ENCODE results near the gene MAML2.

The MAML2 gene

DNA sequence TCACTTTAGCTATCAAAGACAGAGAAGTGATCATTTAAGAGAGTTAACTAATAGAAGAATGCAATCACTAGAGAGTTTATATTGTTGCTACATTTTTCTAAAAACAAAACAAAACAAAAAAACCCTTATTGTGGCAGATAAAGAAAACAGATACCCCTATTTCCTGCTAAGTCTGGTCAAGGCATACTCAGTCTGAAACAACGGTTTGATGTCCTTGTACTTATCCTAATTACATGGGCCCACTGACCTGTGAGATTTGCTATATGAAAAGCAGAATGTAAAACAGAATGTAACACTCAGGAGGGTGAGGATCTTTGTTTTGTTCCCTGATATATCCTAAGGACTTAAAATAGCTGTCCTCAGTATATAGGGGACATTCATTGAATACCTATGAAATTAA is 24.6 kb downstream of the MAML2 start:
- no peak for DNase-seq (ENCODE audit: low spot score)

DNA sequence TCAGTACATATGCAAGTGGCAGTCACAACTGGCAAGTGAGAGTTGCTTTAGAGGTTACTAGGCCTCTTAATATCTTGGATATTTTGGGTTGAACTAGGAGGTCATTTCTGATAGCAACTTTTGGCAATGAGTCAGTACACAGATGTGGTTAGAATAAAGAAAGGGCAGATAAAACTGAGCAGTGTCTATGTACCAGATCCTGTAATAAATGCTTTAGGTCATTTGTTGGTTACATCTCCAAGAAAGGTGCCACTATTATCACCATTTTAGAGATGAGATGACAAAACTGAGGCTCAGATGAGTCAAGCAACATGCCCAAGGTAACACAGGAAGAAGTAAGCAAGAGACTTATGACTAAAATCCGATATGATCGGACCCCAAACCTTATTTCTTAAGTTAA is 25.0 kb downstream of the MAML2 start:
- no peak for DNase-seq (ENCODE audit: low spot score)

DNA sequence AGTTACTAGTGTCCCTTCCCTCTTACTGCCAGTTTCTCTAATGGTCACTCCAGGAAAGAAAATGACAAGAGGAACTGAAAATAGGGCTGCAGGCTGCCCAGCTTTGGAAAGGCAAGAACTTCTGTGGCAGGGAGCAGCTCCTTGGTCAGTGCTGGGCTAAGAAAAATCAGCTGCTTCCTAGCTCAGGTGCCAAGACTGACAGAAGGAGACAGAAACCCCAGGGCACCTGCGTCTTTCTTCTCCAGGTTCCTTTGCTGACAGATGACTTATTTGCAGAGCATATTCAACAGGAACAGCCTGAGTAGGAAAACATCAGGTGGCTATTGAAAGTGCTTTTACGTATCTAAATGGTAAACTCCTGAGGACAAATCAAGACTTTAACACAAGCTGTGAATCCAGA is 25.4 kb downstream of the MAML2 start:
- DNase-seq (ENCODE audit: low spot score): no peak

DNA sequence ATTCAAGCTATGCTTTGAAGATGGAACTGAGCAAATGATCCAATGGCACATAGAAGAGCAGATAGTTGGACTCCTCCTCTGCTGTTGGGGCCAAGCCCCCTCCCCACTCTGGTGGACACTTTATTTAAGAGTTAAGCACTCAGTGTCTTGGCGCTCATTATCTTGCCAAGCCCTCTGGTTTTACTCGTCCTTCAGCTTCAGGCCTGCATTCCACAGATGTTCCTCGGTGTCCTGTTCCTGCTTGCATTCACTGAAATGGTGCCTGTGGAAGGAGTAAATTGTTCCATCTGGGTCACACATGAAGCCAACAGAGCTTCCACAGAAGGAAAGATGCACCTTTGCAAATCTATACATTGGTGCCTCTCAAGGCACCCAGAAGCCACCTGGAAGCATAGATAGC is 26.1 kb downstream of the MAML2 start:
- no peak for DNase-seq (ENCODE audit: low spot score)

DNA sequence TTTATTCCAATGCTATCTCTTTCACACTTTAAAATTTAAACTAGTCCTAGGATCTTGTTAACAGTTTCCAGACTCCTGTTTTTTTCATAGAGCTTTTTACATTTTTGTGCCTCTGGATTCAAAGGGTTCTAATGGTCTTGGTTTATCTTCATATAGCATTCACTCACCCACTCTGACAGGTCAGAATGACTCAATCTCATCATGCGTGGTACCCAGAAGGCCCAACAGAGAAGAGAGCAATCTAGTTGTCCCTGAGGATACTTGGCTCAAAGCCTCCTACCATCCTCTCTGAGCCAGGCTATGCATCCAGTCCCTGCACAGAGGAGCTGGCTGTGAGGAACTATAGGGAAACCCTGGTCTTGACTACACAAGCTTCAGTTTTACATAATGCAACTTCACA is 27.5 kb downstream of the MAML2 start:
- no peak for DNase-seq (ENCODE audit: low spot score)

DNA sequence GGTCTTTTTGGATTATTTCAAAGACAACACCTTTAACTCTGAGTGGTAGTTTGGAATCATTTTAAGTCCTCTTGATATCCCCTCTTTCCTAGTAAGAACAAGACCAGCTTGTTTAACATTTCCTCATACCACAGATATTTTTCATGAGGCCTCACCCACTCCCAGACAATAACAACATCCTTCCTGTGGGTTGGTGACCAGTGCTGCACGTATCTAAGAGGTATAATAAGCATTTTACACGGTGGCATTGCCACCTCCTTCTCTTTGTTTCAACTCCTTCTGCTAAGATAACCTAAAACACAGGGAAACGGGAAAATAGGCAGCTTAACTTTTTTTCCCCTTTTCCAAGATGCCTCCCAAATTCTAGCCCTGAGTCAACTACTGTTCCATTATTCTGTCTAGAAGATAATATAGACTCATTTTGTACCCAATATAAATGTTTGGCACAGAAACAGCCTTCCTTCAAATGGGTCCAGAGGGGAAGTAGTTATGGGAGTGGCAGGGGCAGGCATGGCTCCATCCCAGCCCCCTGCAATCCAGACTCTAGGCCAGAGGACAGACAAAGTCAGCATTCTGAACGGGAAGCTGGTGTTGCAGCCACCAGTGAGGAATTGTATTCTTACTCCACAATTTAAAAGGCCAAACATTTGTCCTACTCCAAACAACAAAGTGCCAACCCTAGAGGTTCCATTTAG is 28.5 kb downstream of the MAML2 start:
- no peak for DNase-seq (ENCODE audit: low spot score)

DNA sequence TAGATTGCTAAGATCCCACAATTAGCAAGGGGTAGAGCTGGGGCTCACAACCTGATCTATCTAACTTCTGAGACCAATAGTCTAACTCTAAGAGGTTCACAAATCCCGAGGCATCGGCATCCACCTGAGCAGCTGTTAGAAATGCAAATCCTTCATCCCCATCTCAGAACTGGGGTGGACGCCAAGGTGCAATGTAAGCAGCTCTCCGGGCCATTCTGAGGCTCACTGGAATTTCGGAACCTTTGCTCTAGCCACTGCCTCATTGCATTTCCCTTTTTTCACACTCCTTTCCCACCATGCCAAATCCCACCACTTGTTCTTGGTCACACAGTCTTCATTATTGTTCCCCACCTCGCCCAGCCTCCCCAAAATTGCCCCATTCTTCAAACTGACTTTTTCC is 29.8 kb downstream of the MAML2 start:
- no peak for DNase-seq (ENCODE audit: low spot score)

DNA sequence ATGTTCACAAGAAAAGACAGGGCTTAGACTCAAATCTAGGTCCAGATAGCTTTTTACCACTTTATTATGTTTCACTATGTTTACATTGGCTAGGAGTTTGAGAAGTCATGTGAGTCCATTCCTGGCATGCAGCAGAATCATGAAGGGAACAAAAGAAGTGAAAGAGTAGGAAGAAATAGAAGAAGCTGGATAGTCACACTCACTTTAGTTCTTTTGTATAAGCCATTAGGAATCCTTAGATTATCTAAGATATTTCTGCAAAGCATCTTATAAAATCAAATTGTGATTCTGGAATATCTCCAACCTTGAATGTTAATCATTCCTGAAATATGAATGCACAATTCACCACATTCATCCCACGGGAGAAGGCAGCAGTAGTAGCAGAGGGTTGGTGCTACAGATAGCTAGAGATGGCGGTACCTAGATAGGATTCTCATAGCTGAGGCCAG is 31.9 kb downstream of the MAML2 start:
- DNase-seq (ENCODE audit: low spot score): no peak

DNA sequence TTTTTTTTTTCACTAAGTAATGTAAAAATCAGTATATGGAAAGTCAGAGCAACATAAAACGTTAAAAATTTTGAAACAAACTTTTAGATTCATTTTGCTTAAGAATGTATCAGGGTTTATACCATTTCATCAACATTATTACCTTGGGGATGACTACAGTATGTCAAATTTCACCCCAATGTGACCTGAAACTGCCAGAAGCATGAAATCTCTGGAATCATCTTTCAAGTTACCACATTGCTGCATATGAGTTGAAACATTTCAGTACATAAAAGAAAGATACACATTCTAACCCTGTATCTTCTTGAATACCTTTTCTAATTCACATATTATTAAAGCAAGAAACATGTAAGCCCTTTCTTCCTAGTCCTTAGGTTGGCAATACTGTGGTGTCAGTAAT is 32.8 kb downstream of the MAML2 start:
- DNase-seq (ENCODE audit: low spot score): no peak

DNA sequence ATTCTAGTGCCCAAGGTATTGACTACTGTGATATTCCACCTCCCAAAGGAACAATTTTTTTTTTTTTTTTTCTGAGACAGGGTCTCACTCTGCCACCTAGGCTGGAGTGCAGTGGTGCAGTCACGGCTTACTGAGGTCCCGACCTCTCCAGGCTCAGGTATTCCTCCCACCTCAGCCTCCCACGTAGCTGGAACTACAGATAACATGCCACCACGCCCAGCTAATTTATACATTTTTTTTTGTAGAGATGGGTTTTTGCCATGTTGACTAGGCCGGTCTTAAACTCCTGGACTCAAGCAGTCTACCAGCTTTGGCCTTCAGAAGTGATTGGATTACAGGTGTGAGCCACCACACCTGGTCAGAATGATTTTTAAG is 33.4 kb downstream of the MAML2 start:
- no peak for DNase-seq (ENCODE audit: low spot score)

DNA sequence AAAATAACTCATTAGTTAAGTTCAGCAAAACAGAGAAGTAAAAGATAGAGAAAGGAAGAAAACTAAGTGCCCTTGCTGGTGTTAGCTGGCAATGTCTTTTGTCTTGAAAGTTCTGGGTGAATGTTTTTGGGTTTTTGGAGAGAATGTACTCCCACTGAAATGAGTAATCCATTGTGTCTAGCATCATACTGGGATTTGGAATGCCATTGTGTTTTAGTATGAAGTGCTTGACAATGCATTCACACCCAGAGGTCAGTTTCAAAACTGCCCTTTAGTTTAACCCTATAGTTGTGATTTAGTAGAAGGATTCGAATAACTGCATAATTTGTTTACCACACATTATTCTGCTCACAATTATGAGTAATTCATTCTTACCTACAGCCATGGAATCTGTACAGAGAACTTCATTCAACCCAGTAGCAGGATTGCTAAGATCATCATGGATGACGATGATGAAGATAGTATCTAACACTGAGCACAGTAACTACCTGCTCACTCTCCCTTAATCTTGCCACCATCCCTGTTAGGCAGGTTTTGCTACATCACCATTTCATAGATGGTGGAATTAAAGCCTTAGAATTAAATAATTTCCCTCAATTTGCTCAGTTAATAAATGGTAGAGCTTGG is 33.9 kb downstream of the MAML2 start:
- no peak for DNase-seq (ENCODE audit: low spot score)

DNA sequence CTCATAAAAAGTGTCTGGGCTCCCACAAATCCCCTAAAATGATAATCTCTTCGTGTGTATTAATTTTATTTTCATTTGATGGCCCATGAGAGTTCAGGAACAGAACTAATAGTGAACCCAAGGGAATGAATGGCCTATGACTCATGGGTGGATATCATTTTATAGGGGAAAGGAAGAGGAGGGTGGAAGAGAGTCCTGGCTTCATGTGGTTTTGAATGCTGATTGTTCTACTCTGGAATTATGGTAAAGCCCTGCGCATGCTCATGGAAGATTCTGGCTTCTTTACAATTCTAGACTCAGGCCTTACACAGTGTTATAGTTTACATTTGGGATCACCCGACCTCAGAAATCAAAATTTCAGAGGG is 35.2 kb downstream of the MAML2 start:
- DNase-seq (ENCODE audit: low spot score): no peak

DNA sequence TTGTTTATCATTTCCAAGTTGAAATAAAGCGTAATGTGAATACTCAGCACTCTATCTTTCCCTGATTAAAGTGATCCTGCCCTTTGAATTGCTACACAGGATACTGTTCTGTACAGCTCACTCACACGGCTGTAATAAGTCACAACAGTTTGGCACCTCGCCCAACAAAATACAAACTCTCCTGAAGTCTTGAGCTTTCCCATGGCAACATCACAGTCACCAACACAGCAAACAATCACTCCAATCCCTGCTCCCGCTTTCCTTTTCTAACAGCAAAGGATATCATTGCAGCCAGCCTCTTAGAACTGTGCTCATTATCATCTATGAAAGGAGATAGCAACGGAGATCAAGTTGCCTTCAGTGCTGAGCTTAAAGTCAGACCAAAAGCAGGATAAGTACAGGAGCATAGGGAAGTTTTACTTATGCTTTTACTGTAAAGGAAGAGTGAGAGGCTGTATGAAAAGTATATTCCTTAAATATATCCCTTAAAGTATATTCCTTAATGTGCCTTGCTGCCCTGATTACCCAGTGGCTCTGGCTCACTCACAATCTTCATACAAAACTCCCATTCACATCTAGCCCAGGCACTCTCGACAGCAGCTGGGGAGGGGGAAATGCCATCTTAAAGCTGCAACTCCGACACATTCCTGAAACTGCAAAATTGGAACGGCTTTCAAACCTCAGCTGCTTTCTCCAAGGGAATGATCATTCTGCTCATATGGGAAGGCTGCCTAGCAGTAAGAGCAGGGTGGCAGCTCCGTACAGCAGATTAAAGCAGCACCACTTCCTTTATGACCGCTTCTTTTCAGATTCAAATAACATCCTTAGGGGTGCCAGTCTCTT is 35.8 kb downstream of the MAML2 start:
- DNase-seq (ENCODE audit: low spot score): peak; percentile 36

DNA sequence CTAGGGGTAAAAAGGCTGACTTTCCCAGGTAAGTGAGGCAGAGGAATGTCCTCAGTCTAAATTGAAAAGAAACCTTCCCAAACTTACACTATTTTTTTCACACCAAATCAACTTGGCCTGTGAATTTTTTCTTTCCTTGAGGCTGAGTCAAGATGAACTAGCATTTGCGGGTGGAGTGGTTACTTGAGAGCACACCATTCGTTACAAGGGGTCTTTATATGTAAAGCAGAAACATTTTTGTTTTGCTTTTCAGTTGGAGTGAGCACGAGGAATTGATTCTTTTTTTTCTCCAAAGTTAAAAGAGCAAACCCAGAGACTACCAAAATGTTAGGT is 36.4 kb downstream of the MAML2 start:
- DNase-seq (ENCODE audit: low spot score): no peak

DNA sequence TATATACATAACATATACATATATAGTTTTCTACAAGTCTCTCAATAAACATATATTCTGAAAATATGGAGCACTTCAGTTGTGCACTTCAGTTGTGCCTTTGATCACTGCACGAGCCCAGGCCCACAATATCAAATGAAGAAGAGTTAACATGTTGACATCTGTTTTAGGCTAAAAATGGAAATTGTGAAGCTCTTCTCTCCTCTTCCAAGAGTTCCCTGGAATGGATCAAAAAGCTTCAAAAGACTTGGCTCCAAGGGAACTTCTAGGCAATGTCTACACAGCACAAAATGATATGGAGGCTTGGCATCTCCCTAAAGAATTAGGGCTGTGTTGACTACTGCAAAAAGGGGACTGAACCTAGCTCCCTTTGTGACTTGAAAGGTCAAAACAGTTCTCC is 36.9 kb downstream of the MAML2 start:
- no peak for DNase-seq (ENCODE audit: low spot score)

DNA sequence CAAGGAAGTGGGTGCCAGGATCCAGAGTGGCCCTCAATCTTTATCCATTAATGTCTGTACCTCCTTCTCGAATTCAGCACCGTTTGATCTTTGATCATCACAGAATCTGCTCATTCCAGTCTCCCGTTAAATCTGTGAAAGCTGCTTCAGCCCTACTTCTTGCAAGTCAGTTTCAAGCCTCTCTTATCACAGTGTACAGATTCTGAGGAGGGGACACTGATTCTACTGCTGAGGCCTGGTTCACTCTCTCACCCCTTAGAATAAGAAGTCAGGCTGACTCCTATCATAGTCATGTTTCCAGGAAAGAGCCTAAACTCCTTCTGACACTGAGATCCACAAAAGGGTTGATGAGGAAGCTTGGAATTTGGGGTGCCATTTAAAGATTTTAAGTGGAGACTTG is 39.0 kb downstream of the MAML2 start:
- DNase-seq (ENCODE audit: low spot score): no peak

DNA sequence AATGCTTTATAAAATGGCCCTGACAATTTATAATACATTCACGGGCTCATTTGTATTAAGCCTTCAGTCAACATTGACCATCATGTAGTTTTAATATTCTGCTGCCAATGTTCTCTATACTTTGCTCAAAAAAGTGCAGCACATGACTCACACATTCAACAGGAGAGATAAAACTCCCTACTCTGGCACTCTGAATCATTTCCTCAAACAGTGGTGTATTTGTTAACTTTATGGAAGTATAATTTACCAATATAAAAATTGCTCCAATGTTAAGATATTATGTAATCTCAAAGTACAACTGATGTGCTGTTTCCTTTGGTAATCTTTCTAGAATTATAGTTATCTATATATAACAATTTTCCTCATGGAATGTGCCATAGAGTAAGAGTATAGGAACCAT is 39.9 kb downstream of the MAML2 start:
- no peak for DNase-seq (ENCODE audit: low spot score)

DNA sequence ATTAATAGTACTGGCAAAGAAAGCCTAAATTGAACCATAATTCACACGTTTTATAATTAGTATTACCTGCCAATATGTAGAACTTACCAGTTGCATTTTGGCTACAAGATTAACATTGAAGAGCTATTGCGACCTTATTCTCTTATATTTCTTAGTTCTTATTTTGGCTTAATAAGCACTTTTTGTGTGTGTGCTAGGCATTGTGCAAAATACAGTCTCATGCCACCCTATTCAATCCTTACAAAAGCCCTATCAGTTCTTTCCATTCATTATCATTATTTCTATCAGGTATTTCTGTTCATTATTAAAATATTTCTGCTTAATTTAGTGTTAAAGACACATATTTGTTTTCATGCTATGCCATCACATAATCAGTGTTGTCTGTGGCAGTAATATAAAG is 41.2 kb downstream of the MAML2 start:
- DNase-seq (ENCODE audit: low spot score): no peak

DNA sequence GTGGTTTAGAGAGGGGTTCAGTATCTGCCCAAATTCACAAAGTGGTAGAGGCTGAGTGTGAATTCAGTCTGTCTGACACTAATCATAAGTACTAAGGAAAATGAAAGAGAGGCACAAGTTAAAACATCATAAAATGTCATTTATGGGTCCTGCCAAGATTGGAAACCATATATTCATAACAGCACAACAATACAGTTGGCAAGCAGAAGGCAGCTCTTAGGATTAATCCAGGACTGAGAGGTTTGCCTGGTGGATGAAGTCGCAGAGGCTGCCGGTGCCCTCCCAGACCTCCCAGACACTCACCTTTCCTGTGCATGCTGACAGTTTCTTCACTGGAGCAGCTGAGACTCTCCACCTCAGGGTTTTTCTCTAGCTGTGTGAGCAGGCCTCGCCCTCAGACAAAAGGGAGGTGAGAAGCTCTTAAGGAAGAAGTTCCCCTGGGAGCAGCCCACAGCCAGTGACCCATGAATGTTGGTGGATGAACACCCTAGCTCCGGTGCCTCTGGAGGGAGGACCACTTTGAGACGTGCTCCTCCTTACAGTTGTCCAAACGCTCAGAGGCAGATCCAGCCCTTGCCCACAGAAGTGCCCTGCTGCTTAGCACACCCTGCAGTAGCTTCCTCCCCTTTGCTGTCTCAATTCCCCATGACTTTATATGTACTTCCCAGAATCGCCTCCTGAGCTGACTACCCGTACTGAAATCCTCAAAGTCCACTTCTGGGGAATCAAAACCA is 43.7 kb downstream of the MAML2 start:
- DNase-seq (ENCODE audit: low spot score): no peak

DNA sequence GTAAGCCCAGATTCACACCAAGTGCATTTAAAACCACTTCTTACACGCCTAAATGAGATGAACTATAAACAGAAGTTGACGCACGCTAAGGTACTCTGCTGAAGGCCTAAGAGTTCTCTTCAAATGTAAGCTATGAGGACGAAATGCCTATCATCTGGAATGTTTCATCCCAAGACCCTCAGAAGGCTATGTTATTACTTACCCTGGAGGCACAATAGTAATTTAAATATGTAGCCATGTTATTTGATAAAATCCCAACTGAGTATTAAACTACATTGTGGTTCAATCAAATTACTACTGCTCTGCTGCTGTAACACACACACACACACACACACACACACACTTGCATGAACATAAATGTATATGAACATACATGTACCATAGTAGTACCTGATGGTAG is 47.6 kb downstream of the MAML2 start:
- no peak for DNase-seq (ENCODE audit: low spot score)

DNA sequence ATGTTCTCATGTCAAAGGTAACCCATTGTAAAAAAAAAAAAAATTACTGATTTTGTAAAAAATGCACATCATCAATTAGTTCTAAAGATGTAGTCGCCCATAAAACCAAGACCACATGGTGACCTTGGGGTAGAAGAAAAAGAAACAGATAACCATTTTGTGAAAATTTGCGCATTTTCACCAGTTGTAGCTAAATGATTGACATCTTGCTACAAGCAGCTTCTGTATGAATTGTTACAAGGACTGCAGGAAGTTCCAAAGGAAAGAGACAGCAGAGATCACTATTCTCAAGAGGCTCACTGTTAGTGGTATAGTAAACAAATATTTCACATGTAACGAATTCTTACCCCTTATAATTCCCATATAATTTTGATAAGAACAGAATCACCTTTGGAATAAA is 48.7 kb downstream of the MAML2 start:
- no peak for DNase-seq (ENCODE audit: low spot score)

DNA sequence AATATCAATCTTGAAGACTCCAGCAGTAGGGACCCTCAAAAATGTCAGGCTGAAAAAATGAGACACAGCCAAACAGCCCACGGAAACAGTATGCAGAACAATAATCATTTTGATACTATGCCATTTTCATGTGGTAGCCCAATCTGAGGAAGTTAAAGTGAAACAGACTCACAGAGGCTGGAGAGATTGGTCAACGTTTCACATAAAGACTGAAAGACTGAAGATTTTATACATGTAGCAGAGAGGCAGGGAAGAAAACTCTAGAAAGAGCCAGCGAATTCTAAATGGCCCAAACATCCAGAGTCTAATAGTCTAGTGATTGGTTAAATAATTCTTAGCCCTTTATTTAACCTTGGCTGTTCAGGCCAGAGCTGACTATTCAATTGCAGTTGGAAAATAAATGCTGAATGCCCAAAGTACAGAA is 49.4 kb downstream of the MAML2 start:
- DNase-seq (ENCODE audit: low spot score): no peak

DNA sequence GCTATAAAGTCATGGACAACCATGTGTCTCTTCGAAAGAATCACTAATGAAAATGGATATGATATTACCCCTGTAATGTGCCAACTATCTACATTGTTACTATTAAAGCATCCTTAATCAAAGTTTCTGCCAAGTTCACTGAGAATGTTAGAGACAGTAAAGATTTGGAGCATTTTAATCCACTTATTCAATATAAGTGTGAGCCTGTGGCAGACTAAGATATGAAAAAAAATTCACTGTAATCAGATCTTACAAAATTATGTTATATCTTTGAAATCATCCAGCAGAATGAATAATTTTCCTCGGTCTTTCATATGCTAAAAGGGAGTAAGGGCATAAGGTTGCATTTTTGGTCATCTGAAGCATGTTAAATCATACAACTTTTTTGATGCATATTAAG is 49.9 kb downstream of the MAML2 start:
- DNase-seq (ENCODE audit: low spot score): no peak

Measured in D341Med (cell line).